GM12801 (cell line): ENCODE results near the gene GLOD4.

Experiments
- CTCF ChIP-seq: IDR thresholded peaks from one replicate; pipeline ENCODE4 v1.5.1; 2011; ENCODE audit warnings: control low read depth; ENCODE audit not compliant: insufficient read length; ENCODE audit errors: extremely low read depth

The GLOD4 gene

GRCh38 chr17:823501-823902 is 41.4 kb upstream of the GLOD4 start:
- TF ChIP-seq CTCF: no peak

- no peak for TF ChIP-seq CTCF
Observed at GRCh38 chr17:819251-819650, 37.2 kb upstream of the GLOD4 start.

- TF ChIP-seq CTCF: no peak
Observed at GRCh38 chr17:814371-814770, 32.3 kb upstream of the GLOD4 start.

- TF ChIP-seq CTCF: no peak
Observed at GRCh38 chr17:812638-813204, 30.6 kb upstream of the GLOD4 start.

GRCh38 chr17:811051-811784 is 29.1 kb upstream of the GLOD4 start:
- TF ChIP-seq CTCF: no peak

- no peak for TF ChIP-seq CTCF
Observed at GRCh38 chr17:807523-808294, 25.6 kb upstream of the GLOD4 start.

- TF ChIP-seq CTCF: no peak
Observed at GRCh38 chr17:806781-807522, 24.9 kb upstream of the GLOD4 start.
